Stimulated activated CD8-positive, alpha-beta memory T cell treated with anti-CD3 and anti-CD28 coated beads, Interleukin-2, amount 100 ng/mL, for 1 hour (primary cell): ENCODE data around the gene TNFRSF4.

Experiments
- DNase-seq, 2 donors: peaks; one replicate each; pipeline ENCODE4 v3.0.0-alpha.2; 2020; ENCODE audit warnings: low read depth in 2 of 2

TNFRSF4 gene

DNA sequence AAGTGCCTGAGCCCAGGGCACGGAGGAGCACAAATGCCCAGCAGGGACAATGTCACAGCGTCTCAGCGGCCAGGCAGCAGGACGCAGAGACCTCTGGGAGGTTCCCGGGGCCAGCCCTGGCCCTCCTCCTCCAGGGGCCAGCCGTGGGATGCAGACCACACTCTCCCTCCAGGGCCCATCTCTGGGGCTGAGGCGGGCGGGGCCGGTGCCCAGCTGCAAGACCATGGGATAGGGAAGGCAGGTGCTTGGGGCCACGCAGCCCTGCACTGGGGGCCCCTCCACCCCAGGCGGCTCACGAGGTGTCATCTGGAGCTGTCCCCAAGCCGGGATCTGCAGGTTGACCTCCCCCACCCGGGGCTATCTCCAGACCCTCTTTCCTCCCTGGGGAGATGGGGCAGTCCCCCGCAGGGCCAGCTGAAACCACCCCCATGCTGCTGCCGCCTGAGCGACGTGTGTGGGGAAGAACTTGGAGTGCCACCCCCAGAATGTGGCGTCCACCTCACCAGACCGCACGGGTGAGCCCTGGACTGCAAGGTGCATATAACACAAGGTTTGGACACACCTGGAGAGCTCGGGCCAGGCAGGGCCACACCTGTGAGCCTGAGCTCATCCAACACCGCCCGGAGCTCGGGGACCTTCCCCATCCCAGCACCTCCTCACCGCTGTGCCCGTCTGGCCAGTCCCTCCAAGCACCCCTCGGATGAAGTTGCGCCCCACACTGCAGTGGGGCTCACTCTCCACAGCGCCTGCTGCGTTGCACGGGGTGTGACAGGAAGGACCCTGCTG is 44.3 kb downstream of the TNFRSF4 start:
- no peak for DNase-seq

DNA sequence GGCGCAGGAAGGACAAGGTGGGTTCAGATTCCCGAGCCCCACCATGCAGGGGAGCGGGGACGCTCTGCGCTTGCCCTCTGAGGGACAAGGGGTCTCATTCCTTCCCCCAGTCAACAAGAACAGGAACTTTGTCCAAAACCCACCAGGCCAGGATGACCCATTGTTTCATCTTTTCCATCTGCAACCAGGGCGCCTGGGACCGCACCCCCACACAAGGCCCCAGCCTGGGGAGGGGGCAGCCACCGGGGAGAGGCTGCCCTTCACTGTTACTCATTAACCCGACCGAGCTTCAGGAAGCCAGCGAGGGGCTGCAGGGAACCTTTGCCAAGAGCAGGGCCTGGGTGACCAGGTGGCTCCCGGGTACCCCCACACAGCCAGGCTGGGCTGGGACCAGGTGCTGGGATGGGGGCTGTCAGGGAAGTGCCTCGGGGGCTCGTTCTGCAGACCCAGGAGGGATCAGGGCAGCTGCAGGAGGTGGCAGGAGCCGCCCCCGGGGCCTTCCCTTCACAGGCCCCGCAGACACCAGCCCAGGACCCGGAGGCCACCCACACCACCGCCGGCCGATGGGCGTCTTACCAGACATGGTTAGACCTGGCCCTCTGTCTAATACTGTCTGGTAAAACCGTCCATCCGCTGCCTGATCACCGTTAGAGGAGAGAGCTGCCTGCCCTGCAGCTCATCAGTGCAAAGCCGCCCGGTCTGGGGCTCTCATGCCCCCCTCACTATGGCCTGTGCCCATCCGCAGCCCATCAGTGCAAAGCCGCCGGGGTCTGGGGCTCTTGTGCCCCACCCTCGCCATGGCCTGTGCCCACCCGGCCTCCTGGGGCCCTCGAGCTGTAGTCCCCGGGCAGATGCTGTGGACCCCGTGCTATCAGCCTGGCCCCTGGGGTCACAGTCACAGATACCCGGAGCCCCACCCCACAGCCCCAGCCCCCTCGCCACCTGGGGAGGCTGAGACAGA is 45.2 kb downstream of the TNFRSF4 start:
- DNase-seq = no peak

DNA sequence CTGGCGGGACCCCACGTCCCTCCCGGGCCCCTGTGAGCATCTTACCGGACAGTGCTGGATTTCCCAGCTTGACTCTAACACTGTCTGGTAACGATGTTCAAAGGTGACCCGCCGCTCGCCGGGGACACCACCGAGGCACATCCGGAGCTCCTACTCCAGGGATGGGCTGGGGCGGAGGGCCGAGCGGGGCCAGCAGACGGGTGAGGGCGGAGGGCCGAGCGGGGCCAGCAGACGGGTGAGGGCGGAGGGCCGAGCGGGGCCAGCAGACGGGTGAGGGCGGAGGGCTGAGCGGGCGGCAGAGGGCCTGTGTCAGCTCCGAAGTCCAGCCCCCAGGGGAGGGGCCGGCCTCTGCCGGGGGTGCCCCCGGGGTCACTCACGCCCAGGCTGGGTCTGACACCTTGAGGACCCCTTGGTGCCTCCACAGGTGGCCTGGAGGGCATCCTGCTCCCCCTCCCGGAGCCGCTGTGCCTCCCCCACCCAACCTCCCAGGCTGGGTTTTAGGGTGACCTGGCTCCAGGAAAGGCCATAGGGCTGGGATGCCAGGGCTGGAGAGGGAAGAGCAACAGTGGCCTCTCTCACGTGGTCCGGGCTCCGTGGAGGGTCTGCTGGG is 46.0 kb downstream of the TNFRSF4 start:
- no peak for DNase-seq

DNA sequence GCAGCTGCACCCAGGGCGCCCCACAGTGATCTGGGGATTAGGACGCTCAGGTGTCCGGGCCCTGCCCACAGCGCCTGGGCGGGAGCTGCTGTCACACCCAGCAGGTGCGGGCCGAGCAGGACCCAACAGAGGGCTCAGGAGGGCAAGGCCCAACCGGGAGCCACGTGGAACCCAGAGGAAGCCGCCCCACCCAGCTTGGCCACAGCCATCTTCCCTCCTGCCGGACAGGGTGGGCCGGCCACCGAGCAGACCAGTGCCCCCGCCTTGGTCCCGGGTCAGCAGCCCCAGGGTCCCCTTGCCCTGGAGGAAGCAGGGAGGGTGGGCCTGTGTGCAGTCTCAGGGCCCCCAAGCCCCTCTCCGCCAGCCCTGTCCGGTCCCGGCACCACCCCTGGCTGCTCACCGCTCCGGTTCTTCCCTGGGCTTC is 46.5 kb downstream of the TNFRSF4 start:
- no peak for DNase-seq

DNA sequence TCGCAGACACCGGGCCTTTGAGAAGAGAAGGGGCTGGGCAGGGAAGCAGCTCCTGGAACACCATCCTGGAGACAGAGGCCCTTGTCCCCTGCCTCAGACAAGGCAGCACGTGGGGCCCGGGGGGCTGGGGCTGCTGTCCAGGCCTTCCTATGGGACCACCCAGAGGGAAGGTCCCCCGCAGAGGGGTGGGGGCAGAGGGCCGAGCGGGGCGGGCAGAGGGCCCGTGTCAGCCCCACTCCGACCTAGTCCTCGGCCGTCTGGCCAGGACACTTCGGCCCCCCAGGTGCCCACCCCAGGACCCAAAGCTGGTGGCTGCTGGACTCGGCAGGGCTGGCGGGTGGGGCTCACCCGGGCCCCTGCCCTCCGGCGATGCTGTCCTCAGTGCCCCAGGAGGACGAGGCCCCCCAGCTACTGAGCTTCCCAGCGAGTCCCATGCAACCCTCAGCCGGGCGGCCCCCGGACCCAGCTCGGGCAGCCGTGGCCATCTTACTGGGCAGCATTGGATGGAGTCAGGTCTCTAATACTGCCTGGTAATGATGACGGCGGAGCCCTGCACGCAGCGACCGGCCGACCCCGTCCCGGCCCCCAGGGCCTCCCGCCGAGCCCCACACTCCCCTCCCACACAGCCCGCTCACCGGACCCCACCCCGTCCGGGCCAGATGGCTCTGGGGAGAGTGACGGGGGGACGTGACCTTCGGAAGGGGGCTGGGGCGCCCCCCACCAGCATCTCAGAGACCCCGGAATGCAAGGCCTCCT is 47.1 kb downstream of the TNFRSF4 start:
- DNase-seq = no peak

DNA sequence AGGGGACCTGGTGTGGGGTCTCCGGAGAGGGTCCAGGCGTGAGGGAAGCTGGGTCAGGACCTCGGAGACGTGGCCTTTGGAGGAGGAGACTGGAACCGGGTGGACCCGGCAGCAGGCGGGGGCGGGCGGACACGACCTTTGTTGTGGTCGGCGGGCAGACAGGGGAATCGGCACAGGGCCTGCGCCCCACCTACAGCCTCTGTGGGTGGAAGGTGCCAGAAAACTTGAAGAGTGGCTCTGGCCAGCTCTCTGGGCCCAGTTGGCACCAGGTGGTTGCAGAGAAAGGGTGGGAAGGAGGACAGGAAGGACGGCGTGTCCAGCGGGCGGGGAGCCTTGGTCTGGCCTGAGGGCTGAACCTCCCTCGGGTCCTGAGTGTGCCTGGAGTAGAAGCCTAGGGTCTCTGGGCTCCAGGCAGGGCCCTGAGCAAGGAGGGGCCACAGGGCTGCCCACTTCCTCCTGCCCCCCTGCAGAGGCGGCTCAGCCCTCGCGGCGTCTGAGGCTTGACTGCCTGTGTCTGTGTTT is 48.0 kb downstream of the TNFRSF4 start:
- DNase-seq = no peak

DNA sequence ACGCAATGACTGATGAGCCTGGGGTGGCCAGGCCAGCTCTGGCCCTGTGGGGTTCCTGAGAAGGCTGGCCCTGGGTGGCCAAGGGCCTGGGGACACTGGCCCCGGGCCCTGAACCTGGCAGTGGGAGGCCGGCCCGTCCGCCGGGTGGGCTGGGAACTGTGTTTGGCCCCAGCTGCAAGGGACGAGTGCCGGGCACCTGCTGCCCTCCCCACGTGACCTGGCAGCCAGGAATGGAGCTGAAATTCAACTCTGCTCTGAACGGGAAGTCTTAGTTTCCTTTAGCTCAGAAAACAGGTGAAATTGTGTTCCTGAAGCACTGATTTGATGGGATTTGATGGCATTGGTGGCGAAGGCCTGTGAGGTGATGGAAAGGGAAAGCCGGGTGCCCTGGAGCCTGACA is 48.5 kb downstream of the TNFRSF4 start:
- DNase-seq = no peak

DNA sequence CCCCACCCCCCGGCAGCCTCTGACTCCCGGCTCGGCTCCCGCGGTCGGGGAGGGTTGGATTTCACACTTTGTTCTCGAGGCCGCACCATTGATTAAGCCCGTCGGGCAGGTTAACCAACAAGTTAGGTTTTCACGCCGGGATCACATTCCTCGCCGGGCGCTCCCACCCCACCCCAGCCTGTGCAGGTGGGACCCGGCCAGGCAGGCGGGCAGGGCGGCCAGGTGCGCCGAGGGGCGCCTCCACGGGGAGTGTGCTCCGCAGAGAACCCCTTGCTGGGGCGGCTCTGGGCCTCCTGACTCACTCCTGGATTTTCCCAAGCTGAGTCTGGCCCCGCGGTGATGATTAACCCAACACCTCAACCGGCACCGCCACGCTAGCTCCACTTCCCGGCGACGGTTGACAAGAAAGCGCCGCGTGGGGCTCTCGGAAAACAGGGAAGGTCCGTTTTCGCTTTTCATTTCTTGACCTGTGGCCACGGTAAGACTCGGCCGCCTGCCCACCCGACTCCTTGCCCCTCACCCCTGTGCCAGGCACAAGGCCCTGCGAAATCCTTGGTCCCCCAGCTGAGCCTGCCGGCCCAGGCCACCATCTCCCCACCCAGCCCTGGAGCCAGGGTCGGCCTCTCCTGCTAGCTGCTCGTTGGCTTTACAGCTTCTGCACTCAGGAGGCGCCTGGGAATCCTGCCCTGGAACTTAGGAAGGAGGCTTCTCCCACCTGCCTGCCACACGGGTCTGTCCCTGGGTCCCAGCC is 49.1 kb downstream of the TNFRSF4 start:
- DNase-seq = no peak

DNA sequence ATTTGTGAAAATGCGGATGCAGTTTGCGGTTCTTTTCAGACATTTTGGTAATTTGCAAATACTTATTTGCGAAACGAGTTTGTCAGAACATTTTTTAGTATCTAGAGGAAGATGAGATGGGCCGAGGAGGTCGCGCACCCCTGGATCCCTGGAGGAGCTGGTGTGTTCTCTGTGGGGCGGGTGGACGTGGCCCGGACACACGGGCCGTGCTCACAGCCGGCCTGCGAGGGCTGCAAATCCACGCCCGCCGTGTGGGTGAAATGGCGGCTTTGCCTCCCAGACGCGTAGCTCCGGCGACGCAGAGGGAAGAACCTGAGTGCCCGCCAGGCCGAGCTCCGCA is 49.6 kb downstream of the TNFRSF4 start:
- no peak for DNase-seq

DNA sequence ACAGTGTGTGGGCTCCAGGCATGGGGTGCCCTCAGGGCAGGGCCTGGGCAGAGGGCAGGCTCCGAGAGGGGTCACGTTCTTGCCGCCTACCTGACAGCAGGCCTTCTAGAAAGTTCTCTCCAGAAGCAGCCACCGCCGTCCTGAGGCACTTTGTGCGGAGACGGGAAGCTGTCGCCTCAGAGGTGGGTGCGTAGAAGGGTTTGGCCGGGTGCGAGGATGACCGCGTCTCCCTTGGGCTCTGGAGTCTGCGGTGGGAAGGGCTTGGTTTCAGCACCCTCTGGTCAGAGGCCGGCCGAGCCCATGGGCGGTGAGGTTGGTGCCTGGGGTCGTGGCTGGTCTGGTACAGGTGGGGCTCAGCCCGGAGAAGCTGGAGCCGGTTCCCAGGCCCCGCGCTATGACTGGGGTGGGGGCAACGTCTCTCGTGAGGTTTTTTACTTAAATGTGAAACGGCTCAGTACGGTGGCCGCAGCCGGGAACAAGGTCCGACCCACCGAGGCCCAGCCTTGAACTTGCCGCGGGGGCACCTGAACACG is 50.3 kb downstream of the TNFRSF4 start:
- DNase-seq = no peak

DNA sequence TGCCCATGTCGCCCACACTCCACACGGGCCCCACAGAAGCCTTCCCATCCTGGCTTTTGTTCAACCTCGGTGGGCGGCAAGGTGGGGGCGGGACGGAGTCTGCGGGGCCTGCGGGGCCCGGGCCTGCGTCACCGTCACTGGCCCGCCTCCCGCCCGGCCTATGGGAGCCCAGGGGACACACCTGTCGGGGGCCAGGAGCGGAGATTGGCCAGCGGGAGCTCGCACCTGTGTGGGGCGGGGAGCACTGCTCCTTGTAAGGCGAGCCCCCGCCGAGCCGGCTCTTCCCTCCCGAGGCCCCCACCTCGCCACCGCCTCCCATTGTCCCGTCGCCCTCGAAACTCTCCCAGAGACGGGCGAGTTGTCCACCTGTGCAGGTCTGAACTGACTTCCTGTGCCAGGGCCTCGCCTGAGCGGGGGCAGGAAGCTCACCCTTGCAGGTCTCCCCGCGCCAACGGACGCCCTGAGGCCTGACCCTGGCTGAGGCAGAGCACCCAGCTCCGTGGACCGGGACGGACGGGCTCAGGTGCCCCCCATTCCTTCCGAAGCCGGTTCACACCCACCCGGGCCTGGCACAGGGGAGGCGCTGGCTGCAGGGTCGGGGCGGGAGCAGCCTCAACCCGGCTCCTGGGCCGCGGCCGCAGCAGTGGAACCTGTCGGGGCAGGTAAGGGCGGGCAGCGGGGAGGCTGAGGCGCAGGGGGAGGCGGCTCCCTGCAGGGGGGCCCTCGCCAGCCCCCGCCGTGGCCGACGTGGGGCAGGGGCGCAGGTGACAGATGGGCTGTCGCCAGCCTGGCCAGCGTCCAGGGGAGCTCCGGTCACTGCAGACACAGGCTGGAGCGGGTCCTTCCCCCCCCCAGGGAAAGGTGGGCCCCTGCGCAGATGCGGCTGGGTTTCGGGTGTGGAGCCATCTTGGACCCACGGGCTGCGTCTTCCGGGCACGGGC is 51.1 kb downstream of the TNFRSF4 start:
- DNase-seq = no peak

DNA sequence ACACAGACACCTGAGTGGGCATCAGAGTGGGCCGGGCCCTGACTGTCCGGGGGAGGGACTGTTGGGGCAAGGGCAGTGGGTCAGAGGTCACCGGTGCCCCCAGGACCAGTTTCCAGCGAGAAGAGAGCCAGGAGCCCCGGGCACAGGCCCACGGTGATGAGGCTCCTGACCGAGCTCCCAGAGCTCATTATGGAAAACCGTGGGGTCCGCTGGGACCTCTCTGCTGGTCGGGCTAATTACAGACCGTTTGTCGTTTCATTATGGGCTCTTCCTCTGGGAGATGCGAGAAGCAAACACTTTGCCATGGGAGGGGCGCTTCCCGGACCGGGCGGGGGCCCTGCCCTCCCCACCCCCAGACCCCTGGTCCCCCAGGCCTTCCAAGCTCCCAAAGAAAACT is 52.3 kb downstream of the TNFRSF4 start:
- DNase-seq = no peak
